Stomach (tissue), 4 donors: ENCODE results near the gene EMP1.

ENCODE experiments used
- POLR2AphosphoS5 ChIP-seq, 3 donors: sonication (generic); formaldehyde crosslinking; IDR thresholded peaks; one replicate each; pipeline ENCODE4 v1.6.1; 2016; ENCODE audit warnings: antibody characterized with exemption in 3 of 3
- TF ChIP-seq, protein P1 (sequence below), 7 experiments: fragments of 450-650 bp in 4 of 7; fragments of 200-600 bp in 3 of 7; sonication (generic) in 3 of 7; IDR thresholded peaks; one replicate each; pipeline ENCODE4 v1.5.1; 2016 to 2019; ENCODE audit warnings: antibody characterized with exemption in 7 of 7, control low read depth in 2 of 7, mild to moderate bottlenecking in 1 of 7

DNA sequence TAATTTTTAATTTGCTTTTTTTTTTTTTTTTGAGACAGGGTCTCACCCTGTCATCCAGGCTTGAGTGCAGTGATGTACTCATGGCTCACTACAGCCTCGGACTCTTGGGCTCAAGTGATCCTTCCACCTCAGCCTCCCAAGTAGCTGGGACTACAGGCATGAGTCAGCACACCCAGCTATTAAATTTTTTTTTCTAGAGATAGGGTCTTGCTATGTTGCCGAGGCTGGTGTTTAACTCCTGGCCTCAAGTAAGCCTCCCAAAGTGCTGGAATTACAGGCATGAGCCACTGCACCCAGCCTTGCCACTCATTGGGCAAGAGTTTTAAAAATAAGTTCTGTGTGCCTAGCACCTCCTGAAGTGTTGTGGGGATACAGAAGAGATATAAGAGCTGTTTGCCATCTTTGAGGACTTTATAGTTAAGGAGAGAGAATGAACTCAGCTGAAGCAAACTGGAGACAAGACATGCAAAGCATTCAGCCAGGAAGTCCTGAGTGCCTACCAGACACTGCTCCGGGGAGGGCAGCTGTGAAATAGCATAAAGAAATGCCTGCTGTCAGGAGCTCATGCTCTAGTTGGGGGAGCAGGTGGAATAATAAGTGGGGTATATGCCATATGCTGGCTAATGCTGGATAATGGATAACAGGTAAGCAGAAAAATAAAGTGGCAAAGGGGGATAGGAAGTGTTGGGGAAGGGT lies 15.0 kb upstream of the EMP1 start:
- no peak for TF ChIP-seq POLR2AphosphoS5 (IDR thresholded peaks at IDR 0.05)
- TF ChIP-seq, protein P1, sequence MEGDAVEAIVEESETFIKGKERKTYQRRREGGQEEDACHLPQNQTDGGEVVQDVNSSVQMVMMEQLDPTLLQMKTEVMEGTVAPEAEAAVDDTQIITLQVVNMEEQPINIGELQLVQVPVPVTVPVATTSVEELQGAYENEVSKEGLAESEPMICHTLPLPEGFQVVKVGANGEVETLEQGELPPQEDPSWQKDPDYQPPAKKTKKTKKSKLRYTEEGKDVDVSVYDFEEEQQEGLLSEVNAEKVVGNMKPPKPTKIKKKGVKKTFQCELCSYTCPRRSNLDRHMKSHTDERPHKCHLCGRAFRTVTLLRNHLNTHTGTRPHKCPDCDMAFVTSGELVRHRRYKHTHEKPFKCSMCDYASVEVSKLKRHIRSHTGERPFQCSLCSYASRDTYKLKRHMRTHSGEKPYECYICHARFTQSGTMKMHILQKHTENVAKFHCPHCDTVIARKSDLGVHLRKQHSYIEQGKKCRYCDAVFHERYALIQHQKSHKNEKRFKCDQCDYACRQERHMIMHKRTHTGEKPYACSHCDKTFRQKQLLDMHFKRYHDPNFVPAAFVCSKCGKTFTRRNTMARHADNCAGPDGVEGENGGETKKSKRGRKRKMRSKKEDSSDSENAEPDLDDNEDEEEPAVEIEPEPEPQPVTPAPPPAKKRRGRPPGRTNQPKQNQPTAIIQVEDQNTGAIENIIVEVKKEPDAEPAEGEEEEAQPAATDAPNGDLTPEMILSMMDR (IDR thresholded peaks at IDR 0.05), result no peak
